HFFc6 (cell line): ENCODE results near the gene C3orf18. TPM values are rescaled to one million over a fixed set of nuclear protein-coding genes. Genes with fewer than 3 reads are reported as not detected.

Experiments used
- DNase-seq: peaks from one replicate; pipeline ENCODE4 v3.0.0-alpha.2; 2018
- H3K27ac Mint-ChIP-seq: 2 replicates; pipeline ENCODE4 v1.8.0; 2020; ENCODE audit warnings: mild to moderate bottlenecking, mixed read lengths
- H3K27me3 Mint-ChIP-seq: 2 replicates; pipeline ENCODE4 v1.8.0; 2021; ENCODE audit warnings: mild to moderate bottlenecking, moderate library complexity, mixed read lengths; ENCODE audit not compliant: insufficient read depth
- H3K36me3 Mint-ChIP-seq: 2 replicates; pipeline ENCODE4 v1.8.0; 2021; ENCODE audit warnings: low read depth, mixed read lengths
- H3K4me1 Mint-ChIP-seq: 2 replicates; pipeline ENCODE4 v1.8.0; 2020; ENCODE audit warnings: low read depth, mixed read lengths
- H3K4me3 Mint-ChIP-seq: 2 replicates; pipeline ENCODE4 v1.8.0; 2020; ENCODE audit warnings: mild to moderate bottlenecking, moderate library complexity, mixed read lengths
- H3K9me3 Mint-ChIP-seq: 2 replicates; pipeline ENCODE4 v1.8.0; 2020; ENCODE audit warnings: mild to moderate bottlenecking, mixed read lengths
- total RNA-seq, 6 experiments: library from RNA; stranded (reverse); fragmentation: NEBNext Ultra II Directional; extraction: Animal tissue kit (Norgen Biotek cat#: 25700); gene quantifications; 2 replicates in 1 of 6; 3 replicates in 5 of 6; pipeline ENCODE4 v1.2.3, GENCODE V29; 2021
- TF ChIP-seq, protein P1 (sequence below): fragments of 200-600 bp; sonication (generic); IDR thresholded peaks from 2 replicates; pipeline ENCODE4 v1.5.0; 2021; ENCODE audit warnings: antibody characterized with exemption, mild to moderate bottlenecking

Gene C3orf18
- total RNA-seq, 6 experiments from 2014 or later: 12.9 to 15.5 (median 14.2) TPM

DNA sequence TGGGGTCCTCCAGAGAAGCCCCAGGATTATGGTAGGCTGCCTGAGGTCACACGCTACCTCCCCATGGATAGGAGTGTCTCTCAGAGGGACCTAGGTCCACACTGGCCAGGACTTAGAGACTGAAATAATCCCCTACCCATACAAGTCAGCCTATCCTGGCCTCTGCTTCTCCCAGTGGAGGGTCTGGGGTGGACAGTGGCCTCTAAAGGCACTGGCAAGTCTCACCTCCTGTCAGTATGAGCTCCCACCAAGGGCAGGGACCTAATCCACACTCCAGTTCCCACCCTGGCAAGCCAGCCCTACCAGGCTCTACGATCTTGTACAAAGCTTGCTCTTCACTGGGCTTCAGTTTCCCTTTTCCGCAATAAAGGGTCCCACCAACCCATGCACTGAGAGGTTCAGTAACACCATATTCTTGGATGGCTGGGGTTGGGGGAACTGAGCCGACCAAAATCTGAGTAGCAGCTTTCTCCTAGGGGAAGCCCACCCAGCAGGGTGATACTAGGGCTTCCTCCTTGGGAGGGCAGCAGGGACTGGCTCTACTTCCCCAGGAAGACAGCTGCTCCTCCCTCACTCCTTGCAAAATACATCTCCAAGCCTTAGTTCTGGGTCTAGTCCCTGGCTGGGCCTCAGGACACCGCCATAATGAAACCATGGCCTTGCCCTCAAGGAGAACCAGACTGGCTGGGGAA, 41.7 kb upstream of the C3orf18 start:
- Mint-ChIP-seq H3K9me3 (no peaks in the 10 kb centered on the region), H3K4me3 (no peak overlapping the region), H3K27ac (no peak overlapping the region), H3K4me1 (peaks cover 18% of the 10 kb centered on the region), H3K36me3 (no peaks in the 10 kb centered on the region), H3K27me3 (peaks cover 5% of the 10 kb centered on the region)
- no peak for DNase-seq
- TF ChIP-seq, protein P1, sequence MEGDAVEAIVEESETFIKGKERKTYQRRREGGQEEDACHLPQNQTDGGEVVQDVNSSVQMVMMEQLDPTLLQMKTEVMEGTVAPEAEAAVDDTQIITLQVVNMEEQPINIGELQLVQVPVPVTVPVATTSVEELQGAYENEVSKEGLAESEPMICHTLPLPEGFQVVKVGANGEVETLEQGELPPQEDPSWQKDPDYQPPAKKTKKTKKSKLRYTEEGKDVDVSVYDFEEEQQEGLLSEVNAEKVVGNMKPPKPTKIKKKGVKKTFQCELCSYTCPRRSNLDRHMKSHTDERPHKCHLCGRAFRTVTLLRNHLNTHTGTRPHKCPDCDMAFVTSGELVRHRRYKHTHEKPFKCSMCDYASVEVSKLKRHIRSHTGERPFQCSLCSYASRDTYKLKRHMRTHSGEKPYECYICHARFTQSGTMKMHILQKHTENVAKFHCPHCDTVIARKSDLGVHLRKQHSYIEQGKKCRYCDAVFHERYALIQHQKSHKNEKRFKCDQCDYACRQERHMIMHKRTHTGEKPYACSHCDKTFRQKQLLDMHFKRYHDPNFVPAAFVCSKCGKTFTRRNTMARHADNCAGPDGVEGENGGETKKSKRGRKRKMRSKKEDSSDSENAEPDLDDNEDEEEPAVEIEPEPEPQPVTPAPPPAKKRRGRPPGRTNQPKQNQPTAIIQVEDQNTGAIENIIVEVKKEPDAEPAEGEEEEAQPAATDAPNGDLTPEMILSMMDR: no peak

DNA sequence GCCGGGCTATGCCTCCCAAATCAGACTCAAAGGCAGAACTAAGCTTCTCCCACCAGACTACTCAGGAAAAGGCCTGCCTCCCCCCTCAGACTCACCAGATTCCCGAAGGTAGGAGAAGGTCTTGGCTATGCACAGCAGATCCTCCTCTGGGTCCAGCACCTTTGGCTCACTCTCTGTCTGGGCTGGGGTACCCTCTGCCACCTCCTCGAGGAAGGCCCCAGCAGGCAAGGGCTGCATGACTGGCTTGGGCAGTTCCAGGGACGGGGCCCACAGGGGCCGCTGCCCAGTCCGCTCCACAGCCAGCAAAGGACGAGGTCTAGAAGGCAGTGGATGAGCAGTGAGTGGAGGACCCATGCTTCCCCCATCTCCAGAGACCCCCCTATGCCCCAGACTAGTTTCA, 40.7 kb upstream of the C3orf18 start:
- peaks cover 8% of the 10 kb centered on the region for H3K27me3 Mint-ChIP-seq
- no peak for DNase-seq
- H3K9me3 Mint-ChIP-seq: no peaks in the 10 kb centered on the region
- no peak overlapping the region for H3K4me3 Mint-ChIP-seq
- H3K36me3 Mint-ChIP-seq: no peaks in the 10 kb centered on the region
- TF ChIP-seq, protein P1: no peak
- H3K27ac Mint-ChIP-seq: no peak overlapping the region
- peaks cover 18% of the 10 kb centered on the region for H3K4me1 Mint-ChIP-seq

DNA sequence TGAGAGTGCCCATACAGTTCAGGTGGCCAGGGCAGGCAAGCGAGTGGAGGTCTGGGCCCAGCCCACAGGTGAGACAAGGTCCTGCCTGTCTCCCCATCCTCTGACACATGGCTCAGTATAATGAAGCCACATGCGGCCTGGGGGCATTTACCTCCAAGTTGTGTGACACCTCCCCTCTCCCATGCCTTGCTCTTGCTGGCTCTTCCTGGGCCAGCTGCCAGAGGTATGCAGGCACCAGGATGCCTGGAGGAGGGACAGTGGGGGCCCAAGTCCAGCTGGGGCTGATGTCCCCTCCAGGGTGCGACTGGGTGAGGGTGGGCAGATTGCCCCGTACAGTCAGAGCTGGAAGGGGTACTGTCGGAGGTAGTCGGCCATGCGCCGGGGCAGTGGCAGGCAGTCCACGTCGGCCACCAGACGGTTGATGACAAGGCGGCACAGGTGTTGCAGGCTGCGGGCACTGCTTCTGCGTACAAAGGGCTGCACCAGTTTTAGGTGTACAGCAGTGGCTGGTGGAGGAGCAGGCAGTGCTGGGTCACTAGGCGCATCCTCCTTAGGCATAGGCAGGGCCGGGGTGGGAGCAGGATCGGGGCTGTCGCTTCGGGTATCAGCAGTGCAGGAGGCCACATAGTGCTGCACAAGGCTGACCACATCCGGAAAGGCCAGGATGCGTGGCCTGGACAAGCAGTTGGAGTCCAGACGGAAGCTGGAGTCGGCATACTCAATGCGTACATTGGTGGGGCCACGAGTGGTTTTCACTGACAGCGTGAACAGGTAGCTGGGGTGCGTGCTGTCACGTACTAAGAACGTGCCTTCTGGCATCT, 39.9 kb upstream of the C3orf18 start:
- Mint-ChIP-seq H3K36me3 (no peaks in the 10 kb centered on the region), H3K4me3 (no peak overlapping the region), H3K27me3 (peaks cover 7% of the 10 kb centered on the region), H3K4me1 (peaks cover 17% of the 10 kb centered on the region), H3K9me3 (no peaks in the 10 kb centered on the region), H3K27ac (no peak overlapping the region)
- TF ChIP-seq, protein P1: no peak
- no peak for DNase-seq

DNA sequence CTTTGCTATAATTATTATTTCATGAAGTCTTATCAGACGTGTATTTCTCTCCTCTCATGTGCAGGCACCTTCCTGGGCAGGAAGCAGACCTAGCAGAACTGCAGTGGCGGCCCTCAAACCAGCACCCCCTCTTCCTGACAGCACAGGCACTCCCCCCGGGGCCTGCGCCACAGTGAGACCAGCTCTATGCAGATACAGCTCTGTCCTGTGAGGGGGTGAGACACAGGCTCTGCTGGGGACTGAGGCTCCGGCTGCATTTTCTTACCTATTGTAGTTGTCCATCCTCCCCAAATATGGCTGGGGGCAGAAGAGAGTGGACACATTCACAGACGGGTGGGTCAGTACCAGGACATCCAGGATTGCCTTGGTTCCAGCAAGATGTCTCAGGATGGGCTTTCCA, 39.0 kb upstream of the C3orf18 start:
- Mint-ChIP-seq H3K4me1 (peaks cover 19% of the 10 kb centered on the region), H3K27ac (no peak overlapping the region), H3K27me3 (peaks cover 5% of the 10 kb centered on the region), H3K4me3 (no peak overlapping the region), H3K9me3 (no peaks in the 10 kb centered on the region), H3K36me3 (no peaks in the 10 kb centered on the region)
- TF ChIP-seq, protein P1: no peak
- DNase-seq: no peak

DNA sequence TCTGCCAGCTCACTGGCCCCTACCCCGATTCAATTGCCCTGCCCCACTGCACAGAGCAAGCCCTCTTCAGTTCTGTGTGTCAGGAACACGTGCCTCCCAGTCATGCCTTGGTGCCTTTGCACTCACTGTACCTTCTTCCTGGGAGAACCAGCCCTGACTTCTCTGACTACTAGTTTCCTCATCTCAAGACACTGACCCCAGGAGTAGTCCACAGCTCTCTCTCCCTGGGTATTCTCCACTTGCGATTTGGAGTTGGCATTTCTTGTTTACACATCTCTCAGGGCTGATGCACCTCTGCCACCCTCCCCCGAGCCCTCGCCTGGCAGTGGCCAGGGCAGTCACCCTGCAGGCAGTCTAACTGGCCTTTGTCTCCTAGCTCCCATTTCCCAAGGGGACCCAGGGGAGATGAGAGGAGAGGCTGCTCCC, 38.4 kb upstream of the C3orf18 start:
- no peaks in the 10 kb centered on the region for H3K9me3 Mint-ChIP-seq
- peaks cover 5% of the 10 kb centered on the region for H3K27me3 Mint-ChIP-seq
- DNase-seq: no peak
- H3K4me1 Mint-ChIP-seq: peaks cover 23% of the 10 kb centered on the region
- no peaks in the 10 kb centered on the region for H3K36me3 Mint-ChIP-seq
- no peak overlapping the region for H3K4me3 Mint-ChIP-seq
- no peak overlapping the region for H3K27ac Mint-ChIP-seq
- TF ChIP-seq, protein P1: no peak
